Lung (tissue), 12 donors: Measurements from ENCODE around the gene SOX13. TPM values are rescaled to one million over a fixed set of nuclear protein-coding genes. Genes with fewer than 3 reads are reported as not detected.
"Not testable (repeated sequence)": the region's sequence is repeated elsewhere in the genome, so short reads cannot be mapped to it uniquely, and the experiment has no call there.

ENCODE experiments used
- ATAC-seq: fragments of 200-7000 bp; cut with Tn5 transposase; one replicate; pipeline ENCODE4 v1.9.1; 2020; ENCODE audit warnings: moderate number of reproducible peaks; ENCODE audit not compliant: insufficient read depth, low FRiP score
- DNase-seq, 3 donors: peaks; one replicate each; pipeline ENCODE4 v3.0.0-alpha.2; 2013 to 2017
- H3K27ac ChIP-seq, 2 donors: one replicate each; pipeline ENCODE4 v1.5.1; 2013; ENCODE audit warnings: mild to moderate bottlenecking in 2 of 2, moderate library complexity in 2 of 2, control low read depth in 1 of 2, inconsistent platforms in 1 of 2, low read depth in 1 of 2, low read length in 1 of 2
- H3K27me3 ChIP-seq, 3 donors: one replicate each; pipeline ENCODE4 v1.5.1; 2013; ENCODE audit warnings: low read length in 2 of 3; ENCODE audit not compliant: control insufficient read depth in 3 of 3, insufficient read depth in 3 of 3
- H3K36me3 ChIP-seq, 4 donors: one replicate each; pipeline ENCODE4 v1.5.1; 2013; ENCODE audit warnings: low read length in 4 of 4, mild to moderate bottlenecking in 1 of 4, moderate library complexity in 1 of 4; ENCODE audit not compliant: control insufficient read depth in 4 of 4, insufficient read depth in 4 of 4
- H3K4me1 ChIP-seq, 5 donors: one replicate each; pipeline ENCODE4 v1.5.1; 2013; ENCODE audit warnings: low read length in 5 of 5, mild to moderate bottlenecking in 2 of 5, moderate library complexity in 1 of 5; ENCODE audit not compliant: control insufficient read depth in 5 of 5, insufficient read depth in 5 of 5
- H3K4me3 ChIP-seq: one replicate; pipeline ENCODE4 v1.5.1; 2013; ENCODE audit warnings: mild to moderate bottlenecking, control low read depth, moderate library complexity
- H3K9ac ChIP-seq, 2 donors: one replicate each; pipeline ENCODE4 v1.5.1; 2013; ENCODE audit warnings: low read length in 2 of 2, control low read depth in 1 of 2; ENCODE audit not compliant: insufficient read depth in 1 of 2
- H3K9me3 ChIP-seq, 4 donors: one replicate each; pipeline ENCODE4 v1.5.1; 2013; ENCODE audit warnings: low read length in 3 of 4, mild to moderate bottlenecking in 1 of 4, moderate library complexity in 1 of 4; ENCODE audit not compliant: control insufficient read depth in 4 of 4, insufficient read depth in 3 of 4
- WGBS, 2 donors: extraction: QIAGEN DNeasy Blood & Tissue Kit; methylation state at CpG; one replicate each; pipeline ENCODE4 v1.1.7; 2013; 5-methylcytosine and 5-hydroxymethylcytosine counted together
- polyA plus RNA-seq, 2 donors: library from polyadenylated mRNA; stranded (reverse); fragments of 200-250 nt; gene quantifications; one replicate each; pipeline ENCODE4 v1.2.1, GENCODE V29; 2013
- total RNA-seq, 2 donors: library from RNA; depleted of rRNA in 1 of 2; stranded (reverse); fragments of >200 nt in 1 of 2; gene quantifications; one replicate each; pipeline ENCODE4 v1.2.1, GENCODE V29; 2014 to 2021
- TF ChIP-seq, protein P1 (sequence below): IDR thresholded peaks from 2 replicates; pipeline ENCODE4 v1.5.1; 2012; ENCODE audit warnings: mild to moderate bottlenecking; ENCODE audit errors: control extremely low read depth, extremely low read depth
- donor health status: control.
- donor health status: control.
- donor health status: Bipolar disorder and iron deficiency.
- donor health status: healthy.
- donor health status: DM: yes; HTN: yes; CAD: no.

Gene SOX13
- total and polyA plus RNA-seq, 4 donors = 14.7 to 52.6 (median 30.3) TPM

DNA sequence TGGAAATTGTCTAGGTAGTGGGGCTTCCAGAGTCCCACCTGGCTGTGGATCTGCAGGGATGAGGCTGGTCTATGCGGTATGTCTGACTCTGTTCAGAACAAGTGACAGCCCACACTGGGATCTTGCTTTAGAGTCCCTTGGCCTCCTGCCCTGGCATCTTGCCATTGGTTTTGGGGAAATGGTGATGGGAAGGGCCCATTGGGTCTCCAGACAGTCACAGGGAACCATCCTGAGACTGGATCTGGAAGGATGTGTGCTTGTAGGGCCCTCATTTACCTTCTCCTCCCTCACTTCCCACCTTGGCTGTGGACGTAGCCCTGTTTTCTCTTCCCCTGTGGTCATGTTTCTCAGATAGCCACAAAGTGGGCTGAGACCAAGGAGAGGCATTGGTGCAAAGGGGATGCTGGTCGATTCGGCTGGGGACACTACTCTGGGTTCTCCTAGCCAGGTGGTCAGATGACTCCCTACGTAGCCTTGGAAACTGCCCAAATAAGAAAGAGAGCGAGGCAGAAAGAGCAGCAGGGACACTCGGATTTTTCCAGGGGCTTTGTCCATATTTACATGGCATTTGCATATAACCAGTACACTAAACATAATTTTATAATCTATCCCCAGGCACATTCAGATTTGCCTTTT is 15.1 kb downstream of the SOX13 start:
- Histone ChIP-seq H3K4me3 (no peak overlapping the region), H3K9ac (peak overlapping the region in 1 of 2 donors; percentile 20), H3K4me1 (peaks cover 0 to 42% (median 26%) of the 10 kb centered on the region in 5 donors), H3K36me3 (no peaks in the 10 kb centered on the region), H3K27ac (peak overlapping the region in 1 of 2 donors; percentile 88), H3K9me3 (no peaks in the 10 kb centered on the region), H3K27me3 (no peaks in the 10 kb centered on the region)
- TF ChIP-seq, protein P1, sequence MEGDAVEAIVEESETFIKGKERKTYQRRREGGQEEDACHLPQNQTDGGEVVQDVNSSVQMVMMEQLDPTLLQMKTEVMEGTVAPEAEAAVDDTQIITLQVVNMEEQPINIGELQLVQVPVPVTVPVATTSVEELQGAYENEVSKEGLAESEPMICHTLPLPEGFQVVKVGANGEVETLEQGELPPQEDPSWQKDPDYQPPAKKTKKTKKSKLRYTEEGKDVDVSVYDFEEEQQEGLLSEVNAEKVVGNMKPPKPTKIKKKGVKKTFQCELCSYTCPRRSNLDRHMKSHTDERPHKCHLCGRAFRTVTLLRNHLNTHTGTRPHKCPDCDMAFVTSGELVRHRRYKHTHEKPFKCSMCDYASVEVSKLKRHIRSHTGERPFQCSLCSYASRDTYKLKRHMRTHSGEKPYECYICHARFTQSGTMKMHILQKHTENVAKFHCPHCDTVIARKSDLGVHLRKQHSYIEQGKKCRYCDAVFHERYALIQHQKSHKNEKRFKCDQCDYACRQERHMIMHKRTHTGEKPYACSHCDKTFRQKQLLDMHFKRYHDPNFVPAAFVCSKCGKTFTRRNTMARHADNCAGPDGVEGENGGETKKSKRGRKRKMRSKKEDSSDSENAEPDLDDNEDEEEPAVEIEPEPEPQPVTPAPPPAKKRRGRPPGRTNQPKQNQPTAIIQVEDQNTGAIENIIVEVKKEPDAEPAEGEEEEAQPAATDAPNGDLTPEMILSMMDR = no peak
- DNase-seq = no peak
- ATAC-seq = no peak
- WGBS, 2 donors = 60 to 80% methylated on average over 7 of the region's 7 CpGs

DNA sequence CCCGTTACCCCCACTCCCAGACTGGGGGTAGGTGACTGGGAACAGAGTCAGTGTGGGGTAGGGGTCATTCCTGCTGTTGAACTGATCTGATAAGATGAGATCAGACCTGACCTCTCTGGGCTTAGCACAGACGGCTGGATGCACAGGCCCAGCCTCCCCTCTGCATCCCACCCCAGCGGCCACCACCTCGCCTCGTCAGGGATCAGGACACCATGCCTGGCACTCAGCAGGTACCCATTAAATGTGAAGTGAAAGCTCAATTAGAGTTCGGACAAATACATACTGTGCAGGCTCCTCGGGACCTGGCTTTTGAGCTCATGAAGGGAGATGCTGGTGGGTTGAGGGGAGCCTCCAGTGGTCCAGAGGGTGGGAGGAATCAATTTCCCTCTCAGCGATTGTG is 15.7 kb downstream of the SOX13 start:
- H3K9me3 ChIP-seq = no peaks in the 10 kb centered on the region
- H3K27me3 ChIP-seq = no peaks in the 10 kb centered on the region
- TF ChIP-seq, protein P1 = no peak
- no peak for ATAC-seq
- peak overlapping the region; percentile 40 to 88 for H3K27ac ChIP-seq
- 63 to 69% methylated on average over 8 of the region's 8 CpGs for WGBS, 2 donors
- H3K4me3 ChIP-seq = no peak overlapping the region
- peak overlapping the region in 1 of 2 donors; percentile 20 for H3K9ac ChIP-seq
- DNase-seq = no peak
- H3K4me1 ChIP-seq = peaks cover 1 to 47% (median 26%) of the 10 kb centered on the region in 5 donors
- no peaks in the 10 kb centered on the region for H3K36me3 ChIP-seq

DNA sequence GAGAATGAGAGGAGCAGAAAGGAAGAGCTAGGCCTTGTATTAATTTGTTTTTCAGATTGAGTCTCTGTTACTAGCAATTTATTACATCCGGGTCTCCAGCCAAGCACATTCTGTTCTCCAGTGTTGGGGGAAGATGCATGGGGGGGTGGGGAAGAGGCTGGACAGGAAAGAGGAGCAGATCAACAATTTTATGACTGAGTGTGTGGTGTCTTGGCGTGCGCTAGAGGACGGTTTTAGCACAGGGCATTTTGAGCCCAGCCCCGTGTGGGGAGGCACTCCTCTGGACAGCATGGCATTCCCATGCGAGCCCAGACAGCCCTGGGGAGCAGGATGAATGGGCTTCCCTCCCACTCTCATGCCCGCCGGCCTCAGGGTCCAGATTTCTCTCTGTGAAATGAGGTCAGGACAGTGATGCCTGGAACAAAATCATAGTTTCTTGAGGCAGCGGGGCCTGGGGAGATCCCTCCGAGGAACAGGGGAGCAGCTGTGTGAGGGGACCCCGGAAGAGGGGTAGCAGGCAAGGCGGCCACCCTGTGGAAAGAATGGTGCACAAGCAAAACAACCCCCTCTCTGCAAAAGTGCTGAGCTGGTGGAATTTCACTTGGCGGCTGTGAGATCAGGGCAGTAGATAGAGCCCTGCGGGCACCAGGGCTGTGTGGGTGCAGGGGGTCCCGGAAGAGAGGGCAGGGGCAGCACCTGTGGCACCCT is 16.3 kb downstream of the SOX13 start:
- H3K4me3 ChIP-seq = no peak overlapping the region

DNA sequence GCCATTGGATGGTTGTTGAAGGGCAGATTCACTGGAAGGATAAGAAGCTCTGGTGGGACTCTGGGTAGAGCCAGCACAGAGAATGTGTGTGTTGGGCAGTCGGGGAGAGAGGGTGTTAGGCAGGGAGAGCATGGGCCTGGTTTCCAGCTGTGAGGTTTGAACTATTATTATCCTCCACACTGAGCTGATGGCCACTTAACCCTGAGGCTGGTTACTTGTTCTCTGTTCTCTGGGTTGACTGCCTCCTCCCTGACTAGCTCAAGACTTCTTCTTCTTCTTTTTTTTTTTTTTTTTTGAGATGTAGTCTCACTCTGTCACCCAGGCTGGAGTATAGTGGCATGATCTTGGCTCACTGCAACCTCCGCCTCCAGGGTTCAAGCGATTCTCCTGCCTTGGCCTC is 17.2 kb downstream of the SOX13 start:
- not testable (repeated sequence) for H3K9me3 ChIP-seq, H3K9ac ChIP-seq, DNase-seq, H3K36me3 ChIP-seq, ATAC-seq, H3K27me3 ChIP-seq, H3K4me3 ChIP-seq
- 92 to 93% methylated on average over 3 of the region's 3 CpGs for WGBS, 2 donors
- H3K27ac ChIP-seq = peak overlapping the region in 1 of 2 donors; percentile 44
- H3K4me1 ChIP-seq = peaks cover 8 to 51% (median 15%) of the 10 kb centered on the region in 5 donors

More for the DNA sequence above, 16.3 kb downstream of the SOX13 start:
- ATAC-seq (no peak), DNase-seq (peak in 2 of 3 donors; percentile 65 to 76)
- H3K4me1 ChIP-seq = peaks cover 7 to 46% (median 20%) of the 10 kb centered on the region in 5 donors
- 61 to 79% methylated on average over 14 to 15 of the region's 15 CpGs for WGBS, 2 donors
- no peaks in the 10 kb centered on the region for H3K36me3 ChIP-seq
- no peaks in the 10 kb centered on the region for H3K27me3 ChIP-seq
- H3K9ac ChIP-seq = no peak overlapping the region
- no peaks in the 10 kb centered on the region for H3K9me3 ChIP-seq
- H3K27ac ChIP-seq = peak overlapping the region; percentile 40 to 88
- TF ChIP-seq, protein P1 = no peak
